ENCODE results near the gene ADGRD1.

ADGRD1 gene

GRCh38 chr12:131139363-131140068, 185.8 kb downstream of the ADGRD1 start:
- DNase-seq = no peak

- DNase-seq = no peak
These were observed 186.3 kb downstream of the ADGRD1 start for GRCh38 chr12:131140069-131140435.

- no peak for DNase-seq
These were observed 187.0 kb downstream of the ADGRD1 start for GRCh38 chr12:131140697-131141096.

- no peak for DNase-seq
These were observed 187.8 kb downstream of the ADGRD1 start for GRCh38 chr12:131141514-131141913.

- DNase-seq = no peak
These were observed 189.4 kb downstream of the ADGRD1 start for GRCh38 chr12:131142891-131143657.

- no peak for DNase-seq
These were observed 192.5 kb downstream of the ADGRD1 start for GRCh38 chr12:131146173-131146675.

GRCh38 chr12:131147293-131147692, 193.6 kb downstream of the ADGRD1 start:
- no peak for DNase-seq

- no peak for DNase-seq
These were observed 194.2 kb downstream of the ADGRD1 start for GRCh38 chr12:131147894-131148293.

GRCh38 chr12:131151558-131152345, 198.0 kb downstream of the ADGRD1 start:
- DNase-seq = no peak

GRCh38 chr12:131152587-131152986, 198.9 kb downstream of the ADGRD1 start:
- no peak for DNase-seq

- DNase-seq = no peak
These were observed 199.3 kb downstream of the ADGRD1 start for GRCh38 chr12:131153016-131153415.

GRCh38 chr12:131153956-131154355, 200.2 kb downstream of the ADGRD1 start:
- DNase-seq = no peak

- DNase-seq = no peak
These were observed 201.4 kb downstream of the ADGRD1 start for GRCh38 chr12:131155131-131155530.

GRCh38 chr12:131157743-131158142, 204.0 kb downstream of the ADGRD1 start:
- DNase-seq = no peak

GRCh38 chr12:131159660-131160059, 206.0 kb downstream of the ADGRD1 start:
- DNase-seq = no peak

- no peak for DNase-seq
These were observed 208.4 kb downstream of the ADGRD1 start for GRCh38 chr12:131162113-131162512.

- DNase-seq = no peak
These were observed 209.6 kb downstream of the ADGRD1 start for GRCh38 chr12:131163189-131163738.

- DNase-seq = no peak
These were observed 210.6 kb downstream of the ADGRD1 start for GRCh38 chr12:131164096-131164872.

- DNase-seq = no peak
These were observed 213.0 kb downstream of the ADGRD1 start for GRCh38 chr12:131166717-131167116.

GRCh38 chr12:131167334-131167733, 213.6 kb downstream of the ADGRD1 start:
- DNase-seq = no peak

GRCh38 chr12:131171029-131171428, 217.3 kb downstream of the ADGRD1 start:
- DNase-seq = no peak

- no peak for DNase-seq
These were observed 221.2 kb downstream of the ADGRD1 start for GRCh38 chr12:131174901-131175300.
